HCT116 (cell line): ENCODE measurements around the gene PRSS21.

Source experiments
- EZH2 ChIP-seq: fragments of 200-600 bp; sonication (generic); IDR thresholded peaks from 2 replicates; pipeline ENCODE4 v1.6.1; 2017; ENCODE audit warnings: antibody characterized with exemption, mixed run types
- POLR2A ChIP-seq: IDR thresholded peaks from 2 replicates; pipeline ENCODE4 v1.7.0; 2011; ENCODE audit warnings: borderline replicate concordance; ENCODE audit not compliant: insufficient read depth, insufficient read length; ENCODE audit errors: extremely low read depth
- POLR2AphosphoS5 ChIP-seq: IDR thresholded peaks from 2 replicates; pipeline ENCODE4 v1.6.1; 2011; ENCODE audit warnings: mild to moderate bottlenecking, low read depth, low read length, moderate library complexity
- SIN3A ChIP-seq: IDR thresholded peaks from 2 replicates; pipeline ENCODE4 v1.6.1; 2012; ENCODE audit warnings: low read depth
- SRF ChIP-seq: IDR thresholded peaks from 2 replicates; pipeline ENCODE4 v1.6.1; 2012; ENCODE audit warnings: low read depth
- TF ChIP-seq, protein P1 (sequence below): IDR thresholded peaks from 2 replicates; pipeline ENCODE4 v1.6.1; 2012
- TF ChIP-seq, protein P2 (sequence below), 3 experiments: fragments of 200-600 bp in 1 of 3; sonication (generic) in 1 of 3; IDR thresholded peaks in 2 of 3; conservative IDR thresholded peaks in 1 of 3; 2 replicates each; pipeline ENCODE4 v1.5.1; 2012 to 2017; ENCODE audit warnings: low read depth in 2 of 3, low read length in 2 of 3, antibody characterized with exemption in 1 of 3, borderline replicate concordance in 1 of 3, control low read depth in 1 of 3, mild to moderate bottlenecking in 1 of 3, mixed read lengths in 1 of 3, mixed run types in 1 of 3, moderate library complexity in 1 of 3; ENCODE audit not compliant: insufficient read depth in 1 of 3

- TF ChIP-seq, protein P1, sequence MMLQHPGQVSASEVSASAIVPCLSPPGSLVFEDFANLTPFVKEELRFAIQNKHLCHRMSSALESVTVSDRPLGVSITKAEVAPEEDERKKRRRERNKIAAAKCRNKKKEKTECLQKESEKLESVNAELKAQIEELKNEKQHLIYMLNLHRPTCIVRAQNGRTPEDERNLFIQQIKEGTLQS: no peak
- TF ChIP-seq EZH2 (no peak), SIN3A (no peak), POLR2A (no peak), SRF (no peak), POLR2AphosphoS5 (no peak)
- TF ChIP-seq, protein P2, sequence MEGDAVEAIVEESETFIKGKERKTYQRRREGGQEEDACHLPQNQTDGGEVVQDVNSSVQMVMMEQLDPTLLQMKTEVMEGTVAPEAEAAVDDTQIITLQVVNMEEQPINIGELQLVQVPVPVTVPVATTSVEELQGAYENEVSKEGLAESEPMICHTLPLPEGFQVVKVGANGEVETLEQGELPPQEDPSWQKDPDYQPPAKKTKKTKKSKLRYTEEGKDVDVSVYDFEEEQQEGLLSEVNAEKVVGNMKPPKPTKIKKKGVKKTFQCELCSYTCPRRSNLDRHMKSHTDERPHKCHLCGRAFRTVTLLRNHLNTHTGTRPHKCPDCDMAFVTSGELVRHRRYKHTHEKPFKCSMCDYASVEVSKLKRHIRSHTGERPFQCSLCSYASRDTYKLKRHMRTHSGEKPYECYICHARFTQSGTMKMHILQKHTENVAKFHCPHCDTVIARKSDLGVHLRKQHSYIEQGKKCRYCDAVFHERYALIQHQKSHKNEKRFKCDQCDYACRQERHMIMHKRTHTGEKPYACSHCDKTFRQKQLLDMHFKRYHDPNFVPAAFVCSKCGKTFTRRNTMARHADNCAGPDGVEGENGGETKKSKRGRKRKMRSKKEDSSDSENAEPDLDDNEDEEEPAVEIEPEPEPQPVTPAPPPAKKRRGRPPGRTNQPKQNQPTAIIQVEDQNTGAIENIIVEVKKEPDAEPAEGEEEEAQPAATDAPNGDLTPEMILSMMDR (IDR thresholded peaks at IDR 0.05 in 2 of 3, conservative IDR thresholded peaks at IDR 0.05 in 1 of 3; ENCODE audit: borderline replicate concordance in 1 of 3, insufficient read depth in 1 of 3, low read depth in 2 of 3, low read length in 2 of 3): no peak
Observed at GRCh38 chr16:2791174-2791573, 25.9 kb upstream of the PRSS21 start.
